ENCODE results near the gene KIF3A. TPM values are rescaled to one million over a fixed set of nuclear protein-coding genes. Genes with fewer than 3 reads are reported as not detected.

Gene KIF3A
- total and polyA plus RNA-seq, 7 experiments from 2014 or later = 7.5 to 30.0 (median 11.4) TPM

DNA sequence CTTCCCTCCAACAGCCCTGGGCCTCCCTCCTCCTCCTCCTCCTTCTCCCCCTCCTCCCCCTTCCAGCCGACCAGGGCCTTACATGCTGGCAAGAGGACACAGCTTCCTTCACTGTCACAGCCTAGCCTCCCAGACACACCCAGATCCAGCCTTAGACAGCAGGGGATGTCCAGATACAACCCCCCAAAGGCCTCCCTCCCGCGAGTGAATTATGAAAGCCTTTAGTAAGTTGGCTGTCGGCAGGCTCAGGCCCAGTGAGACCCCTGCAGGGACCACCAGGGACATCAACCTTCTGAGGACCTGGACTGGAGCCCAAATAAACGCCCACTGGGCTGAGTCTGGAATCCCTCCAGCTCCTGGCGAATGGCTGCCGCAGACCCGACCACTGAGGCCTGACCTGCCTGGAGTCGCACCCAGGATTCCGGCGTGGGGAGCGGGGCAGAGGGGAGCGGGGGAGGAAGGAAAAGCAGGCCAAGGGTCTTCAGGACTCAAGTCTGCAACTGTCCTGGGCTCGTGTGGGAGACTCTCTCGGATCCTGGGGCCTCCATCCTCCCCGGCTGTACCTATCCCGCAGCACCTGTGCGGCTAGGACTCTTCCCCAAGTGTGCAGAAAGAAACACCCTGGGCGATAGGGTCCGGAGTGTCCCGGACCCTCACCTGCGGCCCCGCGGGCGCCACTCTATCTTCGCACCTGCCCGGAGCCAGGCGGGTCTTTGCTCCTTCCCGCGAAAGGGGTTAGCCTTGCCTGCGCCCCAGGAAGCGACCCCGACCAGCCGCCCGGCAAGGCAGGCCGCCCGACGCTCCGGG lies 39.0 kb upstream of the KIF3A start:
- Mint-ChIP-seq H3K9me3 (no peaks in the 10 kb centered on the region), H3K4me3 (peak overlapping the region; percentile 21 to 81 (median 62)), H3K27ac (peak overlapping the region in 1 of 9 donors; percentile 56), H3K36me3 (peaks cover 0 to 3% (median 0%) of the 10 kb centered on the region in 5 donors), H3K27me3 (peaks cover 22 to 53% (median 34%) of the 10 kb centered on the region in 5 donors), H3K4me1 (peaks cover 0 to 36% (median 24%) of the 10 kb centered on the region in 7 donors)
- Histone ChIP-seq H3K27ac (ENCODE audit: low read depth, low read length) (no peak overlapping the region), H3K27me3 (ENCODE audit: control insufficient read depth in 2 of 2, insufficient read depth in 2 of 2, low read length in 2 of 2) (peaks cover 0 to 8% of the 10 kb centered on the region in 2 donors), H3K36me3 (ENCODE audit: control insufficient read depth in 2 of 3, insufficient read depth in 3 of 3, low read length in 3 of 3) (no peaks in the 10 kb centered on the region), H3K9me3 (ENCODE audit: control insufficient read depth in 2 of 3, low read length in 3 of 3) (no peaks in the 10 kb centered on the region), H3K4me1 (ENCODE audit: control insufficient read depth in 2 of 2, insufficient read depth in 2 of 2, low read length in 2 of 2) (peaks cover 7 to 15% of the 10 kb centered on the region in 2 donors), H3K4me3 (ENCODE audit: low read length) (no peak overlapping the region)
- CTCF ChIA-PET = no interaction called here
- peak in 2 of 9 donors; percentile 4 to 16 for DNase-seq
- ATAC-seq = no peak
- intact Hi-C loops (cut with micrococcal nuclease) = loop anchor here (1.0 to 5.0 kb wide), 5 partner anchors 24 to 186 kb away; partner anchors contain the start of genes AFF4 (in 1 of the 2), KIF3A (in 1 of the 2) and SOWAHA (in 1 of the 2)
- POLR2A ChIA-PET = interaction anchor here (1.4 kb wide), 2 partner anchors 28 to 61 kb away, joined by 4 to 5 read pairs; partner anchors contain the start of gene CCNI2

GRCh38 chr5:132775476-132775961 lies 38.2 kb upstream of the KIF3A start:
- Mint-ChIP-seq H3K4me1 (peaks cover 0 to 28% (median 16%) of the 10 kb centered on the region in 7 donors), H3K27me3 (peaks cover 21 to 47% (median 28%) of the 10 kb centered on the region in 5 donors), H3K27ac (peak overlapping the region in 2 of 9 donors; percentile 1 to 56), H3K4me3 (peak overlapping the region in 9 of 10 donors; percentile 5 to 72 (median 52)), H3K36me3 (peaks cover 0 to 3% (median 0%) of the 10 kb centered on the region in 5 donors), H3K9me3 (no peaks in the 10 kb centered on the region)
- Histone ChIP-seq H3K4me3 (ENCODE audit: low read length) (no peak overlapping the region), H3K27ac (ENCODE audit: low read depth, low read length) (no peak overlapping the region), H3K27me3 (ENCODE audit: control insufficient read depth in 2 of 2, insufficient read depth in 2 of 2, low read length in 2 of 2) (peaks cover 0 to 8% of the 10 kb centered on the region in 2 donors), H3K36me3 (ENCODE audit: control insufficient read depth in 2 of 3, insufficient read depth in 3 of 3, low read length in 3 of 3) (no peaks in the 10 kb centered on the region), H3K4me1 (ENCODE audit: control insufficient read depth in 2 of 2, insufficient read depth in 2 of 2, low read length in 2 of 2) (peaks cover 7 to 15% of the 10 kb centered on the region in 2 donors), H3K9me3 (ENCODE audit: control insufficient read depth in 2 of 3, low read length in 3 of 3) (no peaks in the 10 kb centered on the region)
- ATAC-seq (no peak), DNase-seq (no peak)
- POLR2A ChIA-PET = no interaction called here
- intact Hi-C loops (cut with micrococcal nuclease) = loop anchor here in 1 of 2 donors (5.0 kb wide), 2 partner anchors 37 to 187 kb away; partner anchors contain the start of genes AFF4 and SOWAHA
- CTCF ChIA-PET = no interaction called here

- Histone ChIP-seq H3K27me3 (ENCODE audit: control insufficient read depth in 2 of 2, insufficient read depth in 2 of 2, low read length in 2 of 2) (peaks cover 0 to 8% of the 10 kb centered on the region in 2 donors), H3K4me1 (ENCODE audit: control insufficient read depth in 2 of 2, insufficient read depth in 2 of 2, low read length in 2 of 2) (peaks cover 7 to 15% of the 10 kb centered on the region in 2 donors), H3K36me3 (ENCODE audit: control insufficient read depth in 2 of 3, insufficient read depth in 3 of 3, low read length in 3 of 3) (no peaks in the 10 kb centered on the region), H3K27ac (ENCODE audit: low read depth, low read length) (no peak overlapping the region), H3K9me3 (ENCODE audit: control insufficient read depth in 2 of 3, low read length in 3 of 3) (no peaks in the 10 kb centered on the region), H3K4me3 (ENCODE audit: low read length) (no peak overlapping the region)
- Mint-ChIP-seq H3K27ac (no peak overlapping the region), H3K4me1 (peaks cover 0 to 24% (median 12%) of the 10 kb centered on the region in 7 donors), H3K36me3 (peaks cover 0 to 3% (median 0%) of the 10 kb centered on the region in 5 donors), H3K9me3 (no peaks in the 10 kb centered on the region), H3K27me3 (peaks cover 19 to 41% (median 26%) of the 10 kb centered on the region in 5 donors), H3K4me3 (no peak overlapping the region)
- ChIA-PET POLR2A (no interaction called here), CTCF (no interaction called here)
- DNase-seq (no peak), ATAC-seq (no peak)
- intact Hi-C loops (cut with micrococcal nuclease) = loop anchor here in 1 of 2 donors (5.0 kb wide), 2 partner anchors 37 to 187 kb away; partner anchors contain the start of genes AFF4 and SOWAHA
Observed at GRCh38 chr5:132774896-132775295, 37.5 kb upstream of the KIF3A start.

DNA sequence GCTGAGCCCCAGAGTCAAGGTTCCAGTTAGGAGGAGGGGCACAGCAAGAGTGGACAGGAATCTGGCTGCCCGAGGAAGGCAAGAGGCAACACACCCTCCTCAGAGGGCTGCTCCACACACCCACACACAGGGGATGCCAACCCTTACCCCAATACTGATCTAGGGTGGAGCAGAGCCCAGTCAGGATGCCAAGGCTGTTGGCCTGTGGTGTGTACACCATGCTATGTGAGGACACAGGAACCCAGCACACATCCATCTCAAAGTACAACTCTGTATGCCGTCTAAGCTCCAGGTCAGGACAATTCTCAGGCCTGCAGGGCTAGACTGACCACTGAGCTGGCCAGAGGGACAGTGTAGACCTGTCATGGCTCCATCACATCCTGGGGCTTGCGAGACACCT lies 37.1 kb upstream of the KIF3A start:
- CTCF ChIA-PET = no interaction called here
- Histone ChIP-seq H3K27me3 (ENCODE audit: control insufficient read depth in 2 of 2, insufficient read depth in 2 of 2, low read length in 2 of 2) (peaks cover 0 to 8% of the 10 kb centered on the region in 2 donors), H3K4me3 (ENCODE audit: low read length) (no peak overlapping the region), H3K9me3 (ENCODE audit: control insufficient read depth in 2 of 3, low read length in 3 of 3) (no peaks in the 10 kb centered on the region), H3K4me1 (ENCODE audit: control insufficient read depth in 2 of 2, insufficient read depth in 2 of 2, low read length in 2 of 2) (peaks cover 7 to 15% of the 10 kb centered on the region in 2 donors), H3K36me3 (ENCODE audit: control insufficient read depth in 2 of 3, insufficient read depth in 3 of 3, low read length in 3 of 3) (no peaks in the 10 kb centered on the region), H3K27ac (ENCODE audit: low read depth, low read length) (no peak overlapping the region)
- DNase-seq (no peak), ATAC-seq (no peak)
- Mint-ChIP-seq H3K27me3 (peaks cover 15 to 36% (median 23%) of the 10 kb centered on the region in 5 donors), H3K36me3 (peaks cover 0 to 3% (median 0%) of the 10 kb centered on the region in 5 donors), H3K9me3 (no peaks in the 10 kb centered on the region), H3K4me3 (no peak overlapping the region), H3K27ac (no peak overlapping the region), H3K4me1 (peaks cover 0 to 20% (median 12%) of the 10 kb centered on the region in 7 donors)
- POLR2A ChIA-PET = interaction anchor here (0.5 kb wide), 2 partner anchors 46 to 489 kb away, joined by 3 read pairs; no protein-coding TSS in a partner anchor
- intact Hi-C loops (cut with micrococcal nuclease) = no loop called here

DNA sequence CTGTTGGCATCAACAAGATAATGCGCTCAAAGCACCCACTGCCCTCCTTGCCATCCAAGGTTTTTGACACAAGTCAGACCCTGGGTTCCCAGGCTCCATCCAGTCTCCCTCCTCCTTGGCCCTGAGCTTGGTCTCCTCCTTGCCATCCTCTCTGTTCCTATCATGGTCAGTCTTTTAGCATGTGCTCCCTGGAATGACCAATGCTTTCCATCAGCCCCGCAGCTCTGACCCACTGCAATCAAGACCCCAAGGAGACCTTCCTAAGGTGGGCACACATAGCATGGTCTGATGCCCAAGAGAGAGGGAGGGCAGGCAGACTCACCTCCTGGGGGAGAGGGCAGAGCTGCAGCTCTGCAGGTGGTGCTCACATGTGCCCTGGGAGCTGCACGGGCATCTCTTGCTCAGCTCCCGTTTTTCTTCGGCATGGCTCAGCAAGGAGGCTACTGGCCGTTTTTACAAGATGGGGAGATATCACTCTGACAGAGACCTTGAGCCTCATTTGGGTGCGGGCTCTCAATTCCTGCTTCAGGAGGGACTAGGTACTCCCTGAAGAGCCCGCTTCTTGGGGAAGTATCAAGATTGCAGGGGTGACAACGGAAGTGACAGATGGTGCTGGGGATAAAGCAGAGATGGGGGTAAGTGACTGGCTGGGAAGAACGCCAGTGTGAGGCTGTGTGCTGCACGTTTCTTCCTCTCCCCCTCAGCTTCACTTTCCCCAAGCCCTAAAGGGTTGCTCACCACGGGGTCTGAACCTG lies 36.4 kb upstream of the KIF3A start:
- Mint-ChIP-seq H3K4me1 (peaks cover 0 to 18% (median 11%) of the 10 kb centered on the region in 7 donors), H3K9me3 (no peaks in the 10 kb centered on the region), H3K27ac (no peak overlapping the region), H3K4me3 (peak overlapping the region in 1 of 10 donors; percentile 6), H3K36me3 (peaks cover 0 to 3% (median 0%) of the 10 kb centered on the region in 5 donors), H3K27me3 (peaks cover 8 to 30% (median 17%) of the 10 kb centered on the region in 5 donors)
- Histone ChIP-seq H3K4me1 (ENCODE audit: control insufficient read depth in 2 of 2, insufficient read depth in 2 of 2, low read length in 2 of 2) (peaks cover 7 to 15% of the 10 kb centered on the region in 2 donors), H3K27me3 (ENCODE audit: control insufficient read depth in 2 of 2, insufficient read depth in 2 of 2, low read length in 2 of 2) (peaks cover 0 to 8% of the 10 kb centered on the region in 2 donors), H3K27ac (ENCODE audit: low read depth, low read length) (no peak overlapping the region), H3K9me3 (ENCODE audit: control insufficient read depth in 2 of 3, low read length in 3 of 3) (no peaks in the 10 kb centered on the region), H3K4me3 (ENCODE audit: low read length) (no peak overlapping the region), H3K36me3 (ENCODE audit: control insufficient read depth in 2 of 3, insufficient read depth in 3 of 3, low read length in 3 of 3) (no peaks in the 10 kb centered on the region)
- ChIA-PET POLR2A (interaction anchor here (0.5 to 0.6 kb wide), 3 partner anchors 47 to 1247 kb away, joined by 3 read pairs; no protein-coding TSS in a partner anchor), CTCF (no interaction called here)
- no peak for ATAC-seq
- intact Hi-C loops (cut with micrococcal nuclease) = no loop called here
- no peak for DNase-seq

GRCh38 chr5:132773114-132773513 lies 35.8 kb upstream of the KIF3A start:
- Histone ChIP-seq H3K27ac (ENCODE audit: low read depth, low read length) (no peak overlapping the region), H3K27me3 (ENCODE audit: control insufficient read depth in 2 of 2, insufficient read depth in 2 of 2, low read length in 2 of 2) (peaks cover 0 to 8% of the 10 kb centered on the region in 2 donors), H3K4me3 (ENCODE audit: low read length) (no peak overlapping the region), H3K9me3 (ENCODE audit: control insufficient read depth in 2 of 3, low read length in 3 of 3) (no peaks in the 10 kb centered on the region), H3K36me3 (ENCODE audit: control insufficient read depth in 2 of 3, insufficient read depth in 3 of 3, low read length in 3 of 3) (no peaks in the 10 kb centered on the region), H3K4me1 (ENCODE audit: control insufficient read depth in 2 of 2, insufficient read depth in 2 of 2, low read length in 2 of 2) (peaks cover 7 to 15% of the 10 kb centered on the region in 2 donors)
- intact Hi-C loops (cut with micrococcal nuclease) = no loop called here
- DNase-seq (no peak), ATAC-seq (no peak)
- peaks cover 0 to 14% (median 7%) of the 10 kb centered on the region in 7 donors for H3K4me1 Mint-ChIP-seq
- no peak overlapping the region for H3K4me3 Mint-ChIP-seq
- CTCF ChIA-PET = no interaction called here
- H3K27me3 Mint-ChIP-seq = peaks cover 2 to 23% (median 11%) of the 10 kb centered on the region in 5 donors
- POLR2A ChIA-PET = interaction anchor here (0.6 kb wide), 1 partner anchor 1248 kb away, joined by 3 read pairs; no protein-coding TSS in a partner anchor
- no peak overlapping the region for H3K27ac Mint-ChIP-seq
- no peaks in the 10 kb centered on the region for H3K9me3 Mint-ChIP-seq
- peaks cover 0 to 1% (median 0%) of the 10 kb centered on the region in 5 donors for H3K36me3 Mint-ChIP-seq

Measured in naive thymus-derived CD4-positive, alpha-beta T cell (primary cell).